Large intestine (tissue), 3 donors: ENCODE results near the gene MAST4. TPM values are rescaled to one million over a fixed set of nuclear protein-coding genes. Genes with fewer than 3 reads are reported as not detected.
A peak's percentile ranks its signal among the peaks of the same experiment; 100 is the strongest.
"Not testable (repeated sequence)": the region's sequence is repeated elsewhere in the genome, so short reads cannot be mapped to it uniquely, and the experiment has no call there.

Source experiments
- DNase-seq, 2 donors: peaks; one replicate each; pipeline versions ENCODE4 v3.0.0 to v3.0.0-alpha.2; 2013
- H3K27ac ChIP-seq: one replicate; pipeline ENCODE4 v1.5.1; 2013; ENCODE audit warnings: low read length
- H3K27me3 ChIP-seq: 2 replicates; pipeline ENCODE4 v1.6.1; 2013; ENCODE audit warnings: low read length; ENCODE audit not compliant: control insufficient read depth, insufficient read depth
- H3K36me3 ChIP-seq: 2 replicates; pipeline ENCODE4 v1.6.1; 2013; ENCODE audit warnings: low read length; ENCODE audit not compliant: control insufficient read depth, insufficient read depth
- H3K4me1 ChIP-seq: one replicate; pipeline ENCODE4 v1.6.1; 2013; ENCODE audit warnings: low read length; ENCODE audit not compliant: control insufficient read depth, insufficient read depth
- H3K4me3 ChIP-seq: one replicate; pipeline ENCODE4 v1.5.1; 2013; ENCODE audit warnings: low read length
- H3K9me3 ChIP-seq: one replicate; pipeline ENCODE4 v1.6.1; 2013; ENCODE audit warnings: mild to moderate bottlenecking, low read depth, low read length, moderate library complexity; ENCODE audit not compliant: control insufficient read depth
- WGBS: methylation state at CpG from one replicate; pipeline ENCODE4 v1.1.5; 2013; ENCODE audit warnings: low lambda C conversion rate; ENCODE audit not compliant: insufficient coverage; 5-methylcytosine and 5-hydroxymethylcytosine counted together
- polyA plus RNA-seq: library from polyadenylated mRNA; unstranded; fragments of 120-200 nt; gene quantifications from one replicate; pipeline ENCODE4 v1.2.1, GENCODE V29; 2013

MAST4 gene
- polyA plus RNA-seq, 1 donor, result 14.8 TPM

DNA sequence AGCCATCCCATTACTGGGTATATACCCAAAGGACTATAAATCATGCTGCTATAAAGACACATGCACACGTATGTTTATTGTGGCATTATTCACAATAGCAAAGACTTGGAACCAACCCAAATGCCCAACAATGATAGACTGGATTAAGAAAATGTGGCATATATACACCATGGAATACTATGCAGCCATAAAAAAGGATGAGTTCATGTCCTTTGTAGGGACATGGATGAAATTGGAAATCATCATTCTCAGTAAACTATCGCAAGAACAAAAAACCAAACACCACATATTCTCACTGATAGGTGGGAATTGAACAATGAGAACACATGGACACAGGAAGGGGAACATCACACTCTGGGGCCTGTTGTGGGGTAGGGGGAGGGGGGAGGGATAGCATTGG lies 577.2 kb downstream of the MAST4 start:
- not testable (repeated sequence) for H3K9me3 ChIP-seq, H3K27ac ChIP-seq, DNase-seq, H3K27me3 ChIP-seq, H3K36me3 ChIP-seq, H3K4me1 ChIP-seq, H3K4me3 ChIP-seq
- WGBS, result no CpG with 5 or more reads among the region's 2 CpGs

DNA sequence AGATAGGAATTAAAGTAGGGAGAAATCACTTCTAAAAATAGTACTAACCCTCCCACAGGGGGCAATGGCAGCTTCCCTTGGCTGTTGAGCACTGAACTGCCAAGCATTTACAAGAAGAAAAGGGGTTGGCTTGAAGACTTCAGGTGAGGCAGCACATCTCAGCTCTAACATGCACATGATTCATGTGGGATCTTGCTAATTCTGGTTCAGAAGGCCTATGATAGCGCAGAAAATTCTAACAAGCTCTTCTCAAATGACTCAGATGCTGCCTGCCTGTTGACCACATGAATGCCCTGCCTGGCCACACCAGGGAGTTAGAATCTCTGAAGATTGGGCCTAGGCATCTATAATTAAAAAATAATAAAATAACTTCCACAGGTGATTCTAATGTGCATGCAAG lies 577.8 kb downstream of the MAST4 start:
- Histone ChIP-seq H3K27me3 (no peaks in the 10 kb centered on the region), H3K9me3 (no peaks in the 10 kb centered on the region), H3K4me1 (no peaks in the 10 kb centered on the region), H3K4me3 (no peak overlapping the region), H3K27ac (no peak overlapping the region), H3K36me3 (peaks cover 7% of the 10 kb centered on the region)
- DNase-seq, result no peak
- no CpG with 5 or more reads among the region's 1 CpG for WGBS

DNA sequence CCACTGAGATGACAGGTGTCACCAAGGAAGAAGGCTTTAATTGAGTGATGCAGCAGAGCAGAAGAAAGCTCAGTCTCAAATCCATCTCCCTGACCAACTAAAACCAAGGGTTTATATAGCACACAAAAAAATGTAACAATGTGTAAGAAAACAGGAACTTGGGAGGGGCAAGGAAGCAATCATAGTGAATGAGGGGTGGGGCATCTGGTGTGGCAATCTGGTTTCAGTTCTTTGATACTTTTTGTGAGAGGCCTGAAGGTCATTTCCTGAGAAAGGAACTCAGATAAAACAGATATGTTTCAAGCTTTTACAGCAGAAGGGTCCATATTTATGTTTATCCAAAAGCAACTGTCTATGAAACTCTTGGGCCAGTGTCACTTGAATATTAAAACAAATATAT lies 580.7 kb downstream of the MAST4 start:
- no peak for DNase-seq
- Histone ChIP-seq H3K27ac (no peak overlapping the region), H3K27me3 (no peaks in the 10 kb centered on the region), H3K4me1 (no peaks in the 10 kb centered on the region), H3K36me3 (no peaks in the 10 kb centered on the region), H3K4me3 (no peak overlapping the region), H3K9me3 (no peaks in the 10 kb centered on the region)

DNA sequence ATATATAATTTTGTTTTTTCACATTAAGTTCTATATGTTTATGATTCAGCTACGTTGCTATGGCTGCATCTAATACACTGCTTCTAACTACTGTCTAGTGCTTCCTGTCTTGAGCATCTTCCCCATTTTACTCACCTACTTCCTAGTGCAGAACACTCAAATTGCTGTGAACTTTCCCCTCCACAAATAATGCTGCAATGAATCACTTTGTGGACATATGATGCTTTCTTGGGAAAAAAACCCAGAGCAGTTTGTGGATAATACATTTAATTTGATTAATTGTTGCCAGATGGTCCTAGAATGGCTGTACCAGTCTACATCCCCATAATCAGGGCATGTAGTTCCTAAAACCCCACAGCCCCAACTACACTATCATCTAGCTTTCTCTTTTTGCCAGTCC lies 581.9 kb downstream of the MAST4 start:
- no peaks in the 10 kb centered on the region for H3K36me3 ChIP-seq
- DNase-seq, result no peak
- H3K4me1 ChIP-seq, result no peaks in the 10 kb centered on the region
- 80% methylated on average over 1 of the region's 1 CpG for WGBS
- H3K4me3 ChIP-seq, result no peak overlapping the region
- H3K27me3 ChIP-seq, result no peaks in the 10 kb centered on the region
- H3K27ac ChIP-seq, result no peak overlapping the region
- H3K9me3 ChIP-seq, result no peaks in the 10 kb centered on the region

DNA sequence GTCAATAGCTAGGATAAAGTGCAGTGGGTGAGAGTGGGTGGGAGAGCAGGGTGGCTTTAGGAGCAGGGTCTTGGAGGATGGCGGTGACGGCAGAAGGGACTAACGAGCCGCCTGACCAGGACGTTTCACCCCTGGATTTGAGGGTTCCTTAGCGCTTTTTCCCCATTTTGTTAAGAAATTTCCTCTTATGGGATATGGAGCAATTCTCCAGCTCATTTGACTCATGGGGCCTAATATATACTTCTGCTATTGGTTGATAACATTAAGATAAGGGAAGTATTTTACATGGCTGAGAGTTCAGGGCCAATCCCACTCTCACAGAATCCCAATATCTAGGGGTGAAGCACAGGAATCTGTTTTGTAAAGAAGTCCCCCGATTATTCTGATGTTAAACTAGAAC lies 582.8 kb downstream of the MAST4 start:
- Histone ChIP-seq H3K36me3 (no peaks in the 10 kb centered on the region), H3K27ac (no peak overlapping the region), H3K4me1 (no peaks in the 10 kb centered on the region), H3K4me3 (no peak overlapping the region), H3K9me3 (no peaks in the 10 kb centered on the region), H3K27me3 (no peaks in the 10 kb centered on the region)
- 100% methylated on average over 1 of the region's 7 CpGs for WGBS
- DNase-seq, result no peak

DNA sequence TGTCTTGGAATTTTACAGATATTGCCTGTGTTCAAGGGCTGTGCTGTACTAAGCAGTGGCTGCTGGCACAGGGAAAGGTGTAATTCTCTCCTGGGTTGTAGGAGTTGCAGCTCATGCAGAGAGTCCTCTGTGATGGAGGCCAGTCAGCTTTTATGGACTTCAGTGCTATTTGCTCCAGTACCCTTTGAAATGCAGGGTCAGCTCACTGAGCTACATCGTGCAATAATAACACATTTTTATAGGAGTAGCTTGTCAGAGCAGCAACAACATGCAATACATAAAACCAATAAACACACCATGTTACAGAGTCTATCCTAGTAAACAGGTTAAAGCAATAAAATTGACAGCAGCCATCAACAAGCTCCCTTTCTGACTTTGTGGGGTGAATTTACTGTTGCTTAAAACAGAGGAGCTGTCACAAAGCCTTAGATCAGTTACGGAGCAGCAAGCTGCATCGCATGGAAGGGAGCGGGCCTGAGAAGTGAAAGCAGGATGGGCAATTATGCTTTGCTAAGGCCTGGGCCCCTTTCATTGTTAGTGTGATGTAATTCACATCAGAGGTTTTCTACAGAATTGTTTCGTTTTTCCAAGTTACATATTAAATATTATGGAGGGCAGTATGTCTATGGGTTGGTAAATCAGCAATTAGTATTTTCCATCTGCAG lies 583.6 kb downstream of the MAST4 start:
- Histone ChIP-seq H3K4me3 (no peak overlapping the region), H3K36me3 (no peaks in the 10 kb centered on the region), H3K4me1 (no peaks in the 10 kb centered on the region), H3K9me3 (no peaks in the 10 kb centered on the region), H3K27ac (no peak overlapping the region), H3K27me3 (no peaks in the 10 kb centered on the region)
- peak in 1 of 2 donors; percentile 38 for DNase-seq
- WGBS, result no CpG with 5 or more reads among the region's 5 CpGs

DNA sequence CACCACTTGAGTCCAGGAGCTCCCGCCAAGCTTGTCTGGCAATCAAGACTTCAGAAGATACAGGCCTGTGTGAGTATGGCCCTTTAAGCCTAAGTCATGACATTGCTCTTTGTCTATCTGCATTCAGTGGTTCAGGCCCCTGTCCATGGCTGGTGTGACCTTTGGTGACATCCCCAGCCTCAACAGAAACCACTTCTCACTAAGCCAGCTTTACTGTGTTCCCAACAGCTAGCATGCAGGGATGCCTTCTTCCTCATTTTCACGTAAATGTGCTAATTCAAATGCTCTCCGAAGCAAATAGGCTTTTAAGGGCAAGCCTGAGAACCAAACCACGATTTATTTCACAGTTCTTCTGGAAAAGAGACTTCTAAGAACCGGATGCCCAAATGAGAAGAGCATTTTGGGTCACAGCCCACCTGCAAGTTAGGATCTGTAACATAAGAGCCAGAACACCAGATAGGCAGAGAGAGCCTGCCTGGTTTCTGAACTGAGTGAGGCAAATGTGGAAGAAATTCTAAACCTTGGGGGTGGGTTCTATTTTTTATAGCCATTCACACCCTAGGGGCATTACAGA lies 585.5 kb downstream of the MAST4 start:
- no peaks in the 10 kb centered on the region for H3K4me1 ChIP-seq
- 100% methylated on average over 1 of the region's 5 CpGs for WGBS
- H3K4me3 ChIP-seq, result no peak overlapping the region
- no peak for DNase-seq
- no peaks in the 10 kb centered on the region for H3K36me3 ChIP-seq
- H3K27me3 ChIP-seq, result no peaks in the 10 kb centered on the region
- no peaks in the 10 kb centered on the region for H3K9me3 ChIP-seq
- H3K27ac ChIP-seq, result no peak overlapping the region

DNA sequence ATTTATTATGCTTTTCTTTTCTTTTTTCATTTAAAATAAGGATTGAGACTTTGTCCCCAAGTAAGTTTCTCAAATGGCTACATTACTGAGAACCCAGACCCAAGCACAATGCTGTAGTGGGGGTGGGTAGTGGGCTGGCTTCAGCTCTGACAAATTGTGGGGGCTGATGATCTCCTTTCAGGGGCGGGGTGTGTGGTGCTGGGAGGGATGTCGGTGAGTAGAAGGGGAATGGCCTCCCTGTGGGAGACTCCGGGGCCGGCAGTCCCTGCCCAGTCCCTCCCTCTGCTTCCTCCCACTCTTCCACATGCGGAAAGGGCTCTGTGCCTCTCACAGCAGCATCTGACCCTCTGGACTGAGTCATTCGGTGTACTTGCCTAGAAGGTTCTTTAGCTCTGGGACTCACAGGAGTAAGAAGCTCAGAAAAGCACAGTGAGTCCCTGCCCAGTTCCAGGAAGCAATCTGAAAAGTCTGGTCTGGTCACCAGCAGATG lies 586.2 kb downstream of the MAST4 start:
- Histone ChIP-seq H3K36me3 (no peaks in the 10 kb centered on the region), H3K4me1 (no peaks in the 10 kb centered on the region), H3K27ac (no peak overlapping the region), H3K4me3 (no peak overlapping the region), H3K27me3 (no peaks in the 10 kb centered on the region), H3K9me3 (no peaks in the 10 kb centered on the region)
- peak in 1 of 2 donors; percentile 69 for DNase-seq
- WGBS, result no CpG with 5 or more reads among the region's 6 CpGs

DNA sequence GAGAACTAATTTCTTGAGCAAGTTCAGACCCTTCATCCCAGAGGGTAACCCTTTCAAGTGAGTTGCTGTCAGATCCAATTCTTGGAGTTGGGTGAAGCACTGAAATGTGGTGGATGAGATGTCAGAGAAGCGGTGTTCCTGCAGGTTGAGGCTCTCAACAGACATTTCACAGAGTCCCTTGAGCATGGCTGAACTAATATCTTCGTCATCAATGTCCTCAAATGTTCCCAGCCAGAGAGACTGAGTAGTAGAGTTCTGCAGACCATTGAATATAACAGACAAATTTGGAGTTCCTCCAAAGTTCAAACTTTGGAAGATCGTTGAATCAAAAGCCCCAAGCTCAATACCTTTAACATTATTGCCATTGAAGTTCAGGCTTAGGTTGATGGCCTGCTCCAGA lies 587.7 kb downstream of the MAST4 start:
- WGBS, result no CpG with 5 or more reads among the region's 3 CpGs
- no peak for DNase-seq
- Histone ChIP-seq H3K4me1 (no peaks in the 10 kb centered on the region), H3K27ac (no peak overlapping the region), H3K36me3 (no peaks in the 10 kb centered on the region), H3K4me3 (no peak overlapping the region), H3K9me3 (no peaks in the 10 kb centered on the region), H3K27me3 (no peaks in the 10 kb centered on the region)

DNA sequence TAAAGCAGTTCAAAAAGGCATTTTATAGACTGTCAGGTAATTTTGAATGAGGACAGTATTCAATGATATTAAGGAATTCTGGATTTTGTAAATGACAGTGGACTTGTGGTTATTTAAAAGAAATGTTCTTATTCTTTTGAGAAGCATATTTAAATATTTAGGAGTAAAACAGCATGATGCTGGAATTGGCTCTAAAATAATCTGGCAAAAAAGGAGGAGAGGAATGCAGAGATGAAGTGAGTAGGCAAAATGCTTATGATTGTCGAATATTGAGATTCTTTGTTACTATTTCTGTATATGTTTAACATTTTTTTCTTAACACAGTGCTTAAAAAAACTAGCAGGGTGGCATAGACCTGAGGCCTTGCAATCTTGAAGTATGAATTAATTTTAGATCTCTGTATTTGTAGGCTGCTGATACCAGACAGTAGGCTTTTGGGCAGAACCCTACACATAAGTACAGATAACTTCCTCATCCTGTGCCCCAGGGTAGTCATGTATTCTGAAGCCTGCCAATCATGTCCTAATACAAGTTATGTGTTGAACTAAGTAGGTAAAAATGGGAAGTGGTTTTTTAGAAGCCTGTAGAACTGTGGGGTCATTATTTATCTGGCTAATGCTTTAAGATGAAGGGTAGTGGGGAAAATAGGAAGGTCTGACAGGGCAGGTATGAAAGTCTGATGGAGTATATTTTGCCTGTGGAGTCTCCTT lies 591.0 kb downstream of the MAST4 start:
- no peaks in the 10 kb centered on the region for H3K36me3 ChIP-seq
- 100% methylated on average over 1 of the region's 1 CpG for WGBS
- peaks cover under 1% of the 10 kb centered on the region for H3K9me3 ChIP-seq
- H3K27me3 ChIP-seq, result no peaks in the 10 kb centered on the region
- no peak overlapping the region for H3K4me3 ChIP-seq
- no peak for DNase-seq
- no peak overlapping the region for H3K27ac ChIP-seq
- H3K4me1 ChIP-seq, result no peaks in the 10 kb centered on the region
